HG02870 (cell line): Measurements from ENCODE around the gene MYL3.
"Not testable (repeated sequence)": the region's sequence is repeated elsewhere in the genome, so short reads cannot be mapped to it uniquely, and the experiment has no call there.

Source experiments
- ATAC-seq: cut with Tn5 transposase; IDR thresholded peaks from one replicate; pipeline ENCODE4 v1.9.1; 2021; ENCODE audit warnings: mild to moderate bottlenecking, moderate library complexity; ENCODE audit not compliant: unreplicated experiment

MYL3 gene

DNA sequence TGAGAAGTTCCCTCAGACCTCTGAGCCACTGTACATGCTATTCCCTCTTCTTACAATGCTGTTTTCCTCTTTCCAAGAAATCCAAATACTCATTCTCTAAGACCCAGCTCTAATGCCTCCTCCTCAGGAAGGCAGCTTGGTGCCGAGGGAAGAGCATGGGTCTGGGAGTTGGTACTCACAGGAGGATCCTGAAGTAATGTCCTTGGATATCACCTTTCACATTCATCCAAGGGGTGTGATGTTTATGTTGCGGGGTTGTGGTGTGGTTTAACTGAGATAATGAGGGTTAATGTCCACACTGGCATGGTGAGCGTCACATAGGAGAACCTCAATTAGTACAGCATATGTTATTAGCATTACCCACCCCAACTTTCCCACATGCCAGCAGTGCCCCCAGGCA, 31.9 kb downstream of the MYL3 start:
- ATAC-seq, result no peak

DNA sequence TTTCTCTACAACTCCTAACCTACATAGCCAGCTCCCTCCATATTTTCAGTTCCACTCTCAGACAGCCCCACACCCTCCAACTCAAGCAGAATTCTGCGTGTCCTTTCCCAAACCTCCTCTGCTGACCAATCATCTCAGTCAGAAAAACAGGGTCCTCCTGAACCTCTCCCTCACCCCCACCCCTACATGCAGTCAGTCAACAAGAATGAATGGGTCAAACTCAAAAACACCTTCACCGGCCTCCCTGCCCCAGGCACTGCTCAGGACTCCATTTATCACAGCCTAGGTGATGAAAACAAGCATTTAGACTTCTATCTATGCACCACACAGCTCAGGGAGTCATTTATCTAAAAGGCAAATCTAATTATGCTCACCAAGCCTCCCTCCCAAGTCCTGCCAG, 32.4 kb downstream of the MYL3 start:
- no peak for ATAC-seq

DNA sequence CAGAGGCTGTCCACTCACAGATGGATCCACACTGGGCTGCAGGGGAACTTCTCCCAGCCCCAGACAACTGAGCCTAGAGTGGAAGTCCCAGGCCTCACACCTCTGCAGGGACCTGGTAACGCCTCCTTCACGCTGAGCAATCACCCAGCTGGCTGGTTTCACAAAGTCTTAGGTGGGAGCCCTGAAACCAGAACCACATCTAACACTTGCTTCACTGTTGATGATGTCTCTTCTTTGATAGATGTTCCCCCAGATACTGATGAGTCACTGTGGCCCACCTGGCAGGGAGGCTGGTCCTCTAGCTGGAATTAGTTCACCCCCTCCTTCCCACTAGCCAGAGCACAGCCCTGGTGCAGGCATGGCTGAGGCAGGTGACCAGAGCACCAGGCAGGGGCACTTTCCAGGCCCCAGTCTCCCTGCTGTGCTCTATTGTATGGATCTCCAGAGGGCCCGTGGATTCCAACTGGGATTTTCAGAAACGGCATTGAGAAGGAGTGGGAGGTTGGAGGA, 33.5 kb downstream of the MYL3 start:
- ATAC-seq, result no peak

- no peak for ATAC-seq
Observed at GRCh38 chr3:46825450-46825849, 37.8 kb downstream of the MYL3 start.

GRCh38 chr3:46824211-46824970, 38.9 kb downstream of the MYL3 start:
- ATAC-seq, result no peak

- ATAC-seq, result not testable (repeated sequence)
Observed at GRCh38 chr3:46823314-46823713, 39.9 kb downstream of the MYL3 start.

DNA sequence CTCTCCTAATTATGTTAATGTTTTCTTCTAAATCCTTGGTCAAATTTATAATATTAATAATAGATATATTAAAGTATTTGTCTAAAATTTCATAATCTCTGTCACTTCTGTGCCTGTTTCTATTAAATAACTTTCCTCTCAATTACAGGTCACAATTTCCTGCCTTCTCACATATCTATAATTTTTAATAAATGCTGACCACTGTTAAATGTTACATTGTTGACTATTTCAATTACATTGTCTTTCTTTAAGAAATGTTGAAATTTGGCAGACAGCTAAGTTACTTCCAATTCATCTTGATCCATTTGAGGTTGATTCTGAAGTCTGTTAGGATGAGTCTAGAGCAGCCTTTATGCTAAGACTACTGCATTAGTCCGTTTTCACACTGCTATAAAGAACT, 41.7 kb downstream of the MYL3 start:
- ATAC-seq, result no peak

GRCh38 chr3:46820852-46821251, 42.4 kb downstream of the MYL3 start:
- no peak for ATAC-seq

DNA sequence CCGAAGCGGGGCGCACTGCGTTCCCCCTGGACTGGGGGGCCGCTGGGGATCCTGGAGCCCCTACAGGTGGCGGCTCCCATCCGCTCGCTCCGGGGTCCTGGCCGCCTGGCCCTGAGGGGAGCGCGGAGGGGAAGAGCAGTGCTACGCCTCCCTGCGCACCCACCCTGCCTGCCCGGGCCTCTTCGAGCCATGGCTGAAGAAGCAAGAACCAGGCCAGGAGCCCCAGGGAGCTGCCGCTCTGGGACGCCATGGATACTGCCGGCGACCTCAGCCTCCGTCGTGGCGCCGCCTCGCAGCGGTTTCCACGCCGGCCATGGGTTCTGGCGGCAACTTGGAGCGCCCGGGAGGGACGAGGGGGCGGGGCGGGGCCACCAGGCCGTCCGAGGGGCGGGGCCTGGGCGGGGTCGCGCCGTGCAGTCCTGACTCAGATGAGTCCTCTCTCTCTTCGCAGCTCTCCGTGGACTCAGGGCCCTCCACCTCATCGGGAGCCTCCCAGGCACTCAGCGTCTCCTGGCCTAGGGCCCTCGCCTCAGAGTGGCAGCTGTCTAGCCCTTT, 50.9 kb downstream of the MYL3 start:
- ATAC-seq, result no peak

DNA sequence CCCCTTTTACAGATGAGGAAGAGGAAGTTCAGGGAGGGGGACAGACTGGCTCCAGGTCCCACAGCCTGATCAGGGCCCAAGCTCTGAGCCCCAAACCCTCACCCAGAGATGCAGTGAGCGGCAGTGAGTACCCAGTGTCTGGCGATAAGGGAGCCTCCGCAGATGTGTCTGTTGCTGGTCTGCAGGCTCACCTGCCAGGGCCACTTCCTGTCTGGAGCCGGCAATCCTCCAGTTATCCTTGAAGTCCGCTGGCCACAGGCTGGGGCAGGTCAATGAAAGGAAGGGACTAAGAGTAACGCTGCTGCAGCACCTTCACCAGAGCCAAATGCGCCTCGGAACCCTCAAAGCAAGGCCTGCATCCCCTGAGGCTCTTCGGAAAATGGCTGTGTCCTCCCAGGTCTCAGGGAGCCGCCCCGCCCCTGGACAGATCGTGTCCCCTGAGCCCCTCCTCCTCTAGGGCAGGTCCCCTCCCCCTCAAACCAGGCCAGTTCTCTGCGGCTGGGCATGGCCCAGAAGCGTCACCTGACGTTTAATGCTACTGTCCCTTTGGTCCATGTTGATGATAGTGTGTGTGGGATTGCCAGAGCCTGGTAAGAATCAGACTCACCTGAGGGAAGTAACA, 51.5 kb downstream of the MYL3 start:
- ATAC-seq, result no peak

DNA sequence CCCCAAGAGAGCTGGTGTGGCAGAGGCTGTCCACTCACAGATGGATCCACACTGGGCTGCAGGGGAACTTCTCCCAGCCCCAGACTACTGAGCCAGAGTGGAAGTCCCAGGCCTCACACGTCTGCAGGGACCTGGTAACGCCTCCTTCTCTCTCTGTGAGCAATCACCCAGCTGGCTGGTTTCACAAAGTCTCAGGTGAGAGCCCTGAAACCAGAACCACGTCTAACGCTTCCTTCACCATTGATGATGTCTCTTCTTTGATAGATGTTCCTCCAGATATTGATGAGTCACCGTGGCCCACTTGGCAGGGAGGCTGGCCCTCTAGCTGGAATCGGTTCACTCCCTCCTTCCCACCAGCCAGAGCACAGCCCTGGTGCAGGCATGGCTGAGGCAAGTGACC, 54.5 kb downstream of the MYL3 start:
- not testable (repeated sequence) for ATAC-seq
